B cell (primary cell): Measurements from ENCODE around the gene TDO2. TPM values are rescaled to one million over a fixed set of nuclear protein-coding genes. Genes with fewer than 3 reads are reported as not detected.

Source experiments
- ATAC-seq: fragments of 200-7000 bp; cut with Tn5 transposase; one replicate; pipeline ENCODE4 v1.10.0; 2021; ENCODE audit warnings: low read depth, mild to moderate bottlenecking, moderate number of reproducible peaks, moderate library complexity
- CTCF ChIA-PET: fragments of 350-600 bp; sonication (Branson Sonifier 250); formaldehyde crosslinking; loops from one replicate; lab custom pipeline; 2021; ENCODE audit warnings: antibody characterized with exemption, inconsistent platforms; lab: Charles Lee
- POLR2A ChIA-PET: fragments of 350-600 bp; sonication (Branson Sonifier 250); formaldehyde crosslinking; loops from one replicate; lab custom pipeline; 2021; ENCODE audit warnings: antibody characterized with exemption; lab: Charles Lee
- DNase-seq: peaks from one replicate; pipeline ENCODE4 v3.0.0; 2013
- H2AFZ ChIP-seq: 2 replicates; pipeline ENCODE4 v1.6.1; 2012; ENCODE audit warnings: mild to moderate bottlenecking, low read depth, low read length; ENCODE audit not compliant: insufficient read depth, poor library complexity, severe bottlenecking
- H3K27ac ChIP-seq, 2 donors: 1 replicate in 1 of 2; 2 replicates in 1 of 2; pipeline ENCODE4 v1.5.1; 2012 to 2013; ENCODE audit warnings: low read length in 2 of 2, mild to moderate bottlenecking in 2 of 2, moderate library complexity in 1 of 2
- H3K27me3 ChIP-seq, 4 experiments: fragments of 200-600 bp in 1 of 4; sonication (generic) in 1 of 4; replicated peaks in 1 of 4; 1 replicate in 2 of 4; 2 replicates in 2 of 4; pipeline versions ENCODE4 v1.6.1 to v1.7.0; 2013 to 2016; ENCODE audit warnings: low read length in 3 of 4, mild to moderate bottlenecking in 2 of 4, mixed read lengths in 1 of 4, moderate library complexity in 1 of 4; ENCODE audit not compliant: insufficient read depth in 4 of 4, control insufficient read depth in 3 of 4; ENCODE audit errors: control extremely low read depth in 1 of 4
- H3K36me3 ChIP-seq, 2 experiments: replicated peaks in 1 of 2; 1 replicate in 1 of 2; 2 replicates in 1 of 2; pipeline versions ENCODE4 v1.6.1 to v1.7.1; 2013; ENCODE audit warnings: low read length in 1 of 2; ENCODE audit not compliant: insufficient read depth in 2 of 2, control insufficient read depth in 1 of 2; ENCODE audit errors: control extremely low read depth in 1 of 2, extremely low read depth in 1 of 2
- H3K4me1 ChIP-seq, 2 donors: fragments of 200-600 bp in 1 of 2; sonication (generic) in 1 of 2; 1 replicate in 1 of 2; 2 replicates in 1 of 2; pipeline versions ENCODE4 v1.5.1 to v1.6.1; 2013 to 2017; ENCODE audit warnings: low read length in 2 of 2; ENCODE audit not compliant: control insufficient read depth in 2 of 2, insufficient read depth in 2 of 2
- H3K4me2 ChIP-seq: replicated peaks from 2 replicates; pipeline ENCODE3; 2012; ENCODE audit warnings: mild to moderate bottlenecking, low read depth, low read length; ENCODE audit not compliant: poor library complexity, severe bottlenecking
- H3K4me3 ChIP-seq, 5 experiments: fragments of 200-600 bp in 1 of 5; sonication (generic) in 1 of 5; 1 replicate in 3 of 5; 2 replicates in 2 of 5; pipeline versions ENCODE4 v1.5.1 to v1.7.0; 2011 to 2016; ENCODE audit warnings: low read length in 4 of 5, mild to moderate bottlenecking in 4 of 5, low read depth in 2 of 5, control low read depth in 1 of 5, moderate library complexity in 1 of 5; ENCODE audit not compliant: insufficient read depth in 1 of 5; ENCODE audit errors: control extremely low read depth in 1 of 5, extremely low read depth in 1 of 5
- H3K79me2 ChIP-seq: fragments of 200-600 bp; sonication (generic); one replicate; pipeline ENCODE4 v1.6.0; 2016; ENCODE audit warnings: low read length; ENCODE audit not compliant: control insufficient read depth, insufficient read depth
- H3K9ac ChIP-seq: fragments of 200-600 bp; sonication (generic); 2 replicates; pipeline ENCODE4 v1.6.1; 2017; ENCODE audit warnings: mild to moderate bottlenecking, low read length, moderate library complexity
- H3K9me3 ChIP-seq, 3 donors: one replicate each; pipeline versions ENCODE4 v1.6.1 to v1.7.1; 2013; ENCODE audit warnings: low read length in 2 of 3; ENCODE audit not compliant: control insufficient read depth in 2 of 3, insufficient read depth in 1 of 3; ENCODE audit errors: control extremely low read depth in 1 of 3
- H4K20me1 ChIP-seq: 2 replicates; pipeline ENCODE4 v1.6.0; 2012; ENCODE audit warnings: mild to moderate bottlenecking, low read length; ENCODE audit not compliant: insufficient read depth, control insufficient read depth, poor library complexity, severe bottlenecking
- H3K27ac Mint-ChIP-seq: one replicate; pipeline ENCODE4 v1.8.0; 2021; ENCODE audit warnings: mixed read lengths
- H3K27me3 Mint-ChIP-seq: one replicate; pipeline ENCODE4 v1.8.0; 2021; ENCODE audit warnings: mixed read lengths
- H3K4me1 Mint-ChIP-seq: one replicate; pipeline ENCODE4 v1.8.0; 2021; ENCODE audit warnings: mixed read lengths
- H3K4me3 Mint-ChIP-seq: one replicate; pipeline ENCODE4 v1.8.0; 2021; ENCODE audit warnings: mixed read lengths
- H3K9me3 Mint-ChIP-seq: one replicate; pipeline ENCODE4 v1.8.0; 2022; ENCODE audit warnings: mixed read lengths; ENCODE audit not compliant: insufficient read depth
- EZH2 ChIP-seq: IDR thresholded peaks from 2 replicates; pipeline ENCODE4 v1.6.1; 2012; ENCODE audit warnings: borderline replicate concordance, low read depth, mild to moderate bottlenecking, moderate library complexity, low read length; ENCODE audit not compliant: insufficient read depth, poor library complexity, severe bottlenecking
- WGBS: methylation state at CpG from one replicate; pipeline ENCODE4 v1.1.5; 2013; ENCODE audit warnings: missing lambda C conversion rate; ENCODE audit not compliant: insufficient coverage; 5-methylcytosine and 5-hydroxymethylcytosine counted together
- intact Hi-C: fragments of 100-400 bp; cut with micrococcal nuclease; formaldehyde crosslinking; loops from one replicate; pipeline ENCODE4 v1.10.0; 2022
- polyA plus RNA-seq: library from polyadenylated mRNA; depleted of rRNA; stranded (reverse); fragments of >200 nt; gene quantifications from 2 replicates; pipeline ENCODE4 v1.2.3, GENCODE V29; 2012
- total RNA-seq, 2 donors: library from RNA; stranded (reverse); fragments of 120-200 nt in 1 of 2; gene quantifications; 1 replicate in 1 of 2; 2 replicates in 1 of 2; pipeline versions ENCODE4 v1.2.3 to v1.2.4, GENCODE V29; 2013 to 2022
- TF ChIP-seq, protein P1 (sequence below): fragments of 200-600 bp; IDR thresholded peaks from one replicate; pipeline ENCODE4 v1.8.0; 2022; ENCODE audit warnings: antibody characterized with exemption, mild to moderate bottlenecking

Gene TDO2
- total and polyA plus RNA-seq, 2 donors (not counting 1 experiment from before 2014, with no cell fraction given): not detected

DNA sequence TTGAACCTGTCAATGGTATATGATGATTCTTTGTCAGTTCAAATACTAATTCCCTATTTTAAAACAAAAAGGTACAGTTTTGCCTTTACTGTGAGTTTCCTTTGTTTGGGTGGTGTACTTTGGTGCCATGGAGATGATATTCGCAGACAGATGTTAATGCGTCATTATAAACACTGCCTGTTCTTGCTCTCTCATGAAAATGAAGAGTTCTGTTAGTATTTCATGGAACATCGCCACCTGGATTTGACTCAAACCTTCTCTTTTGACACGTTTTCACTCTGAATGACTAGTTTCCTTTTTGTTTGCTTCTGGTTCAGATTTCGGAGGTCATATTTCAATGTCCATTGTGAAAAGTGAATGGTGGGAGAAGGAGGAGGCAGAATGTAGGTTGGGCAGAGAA, 57.0 kb downstream of the TDO2 start:
- intact Hi-C loops: no loop called here
- Histone ChIP-seq H3K9me3 (no peaks in the 10 kb centered on the region), H2AFZ (no peak overlapping the region), H3K4me3 (no peak overlapping the region), H3K4me2 (no peak overlapping the region), H3K79me2 (no peaks in the 10 kb centered on the region), H3K27ac (no peak overlapping the region), H3K36me3 (no peaks in the 10 kb centered on the region), H3K27me3 (peaks cover 0 to 4% (median 0%) of the 10 kb centered on the region in 4 experiments), H4K20me1 (no peaks in the 10 kb centered on the region), H3K9ac (no peak overlapping the region), H3K4me1 (no peaks in the 10 kb centered on the region)
- POLR2A ChIA-PET: no interaction called here
- TF ChIP-seq EZH2: no peak
- TF ChIP-seq, protein P1, sequence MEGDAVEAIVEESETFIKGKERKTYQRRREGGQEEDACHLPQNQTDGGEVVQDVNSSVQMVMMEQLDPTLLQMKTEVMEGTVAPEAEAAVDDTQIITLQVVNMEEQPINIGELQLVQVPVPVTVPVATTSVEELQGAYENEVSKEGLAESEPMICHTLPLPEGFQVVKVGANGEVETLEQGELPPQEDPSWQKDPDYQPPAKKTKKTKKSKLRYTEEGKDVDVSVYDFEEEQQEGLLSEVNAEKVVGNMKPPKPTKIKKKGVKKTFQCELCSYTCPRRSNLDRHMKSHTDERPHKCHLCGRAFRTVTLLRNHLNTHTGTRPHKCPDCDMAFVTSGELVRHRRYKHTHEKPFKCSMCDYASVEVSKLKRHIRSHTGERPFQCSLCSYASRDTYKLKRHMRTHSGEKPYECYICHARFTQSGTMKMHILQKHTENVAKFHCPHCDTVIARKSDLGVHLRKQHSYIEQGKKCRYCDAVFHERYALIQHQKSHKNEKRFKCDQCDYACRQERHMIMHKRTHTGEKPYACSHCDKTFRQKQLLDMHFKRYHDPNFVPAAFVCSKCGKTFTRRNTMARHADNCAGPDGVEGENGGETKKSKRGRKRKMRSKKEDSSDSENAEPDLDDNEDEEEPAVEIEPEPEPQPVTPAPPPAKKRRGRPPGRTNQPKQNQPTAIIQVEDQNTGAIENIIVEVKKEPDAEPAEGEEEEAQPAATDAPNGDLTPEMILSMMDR: no peak
- ATAC-seq (no peak), DNase-seq (no peak)
- Mint-ChIP-seq H3K4me3 (no peak overlapping the region), H3K27me3 (peaks cover 12% of the 10 kb centered on the region), H3K4me1 (no peaks in the 10 kb centered on the region), H3K27ac (no peak overlapping the region), H3K9me3 (no peaks in the 10 kb centered on the region)
- CTCF ChIA-PET: no interaction called here
- 70% methylated on average over 4 of the region's 5 CpGs for WGBS

GRCh38 chr4:155961575-155961974, 58.1 kb downstream of the TDO2 start:
- peaks cover 0 to 4% (median 0%) of the 10 kb centered on the region in 4 experiments for H3K27me3 ChIP-seq
- no peak for ATAC-seq
- no peaks in the 10 kb centered on the region for H4K20me1 ChIP-seq
- Mint-ChIP-seq H3K27me3 (peaks cover 12% of the 10 kb centered on the region), H3K4me3 (no peak overlapping the region), H3K27ac (no peak overlapping the region), H3K4me1 (no peaks in the 10 kb centered on the region), H3K9me3 (no peaks in the 10 kb centered on the region)
- H3K36me3 ChIP-seq: no peaks in the 10 kb centered on the region
- no peak overlapping the region for H3K4me3 ChIP-seq
- intact Hi-C loops: no loop called here
- H3K4me2 ChIP-seq: no peak overlapping the region
- no CpG with 5 or more reads among the region's 4 CpGs for WGBS
- H3K9ac ChIP-seq: no peak overlapping the region
- CTCF ChIA-PET: no interaction called here
- POLR2A ChIA-PET: no interaction called here
- no peak overlapping the region for H2AFZ ChIP-seq
- no peak for DNase-seq
- no peaks in the 10 kb centered on the region for H3K9me3 ChIP-seq
- no peak overlapping the region for H3K27ac ChIP-seq
- no peaks in the 10 kb centered on the region for H3K4me1 ChIP-seq
- no peak for TF ChIP-seq EZH2
- TF ChIP-seq, protein P1: no peak
- no peaks in the 10 kb centered on the region for H3K79me2 ChIP-seq
